GM06990 (cell line): ENCODE data around the gene NHLRC2.
"Not testable (repeated sequence)": the region's sequence is repeated elsewhere in the genome, so short reads cannot be mapped to it uniquely, and the experiment has no call there.

Source experiments
- DNase-seq: peaks from one replicate; pipeline ENCODE4 v3.0.0-alpha.2; 2011; ENCODE audit not compliant: insufficient read length; ENCODE audit errors: extremely low read depth
- H3K27me3 ChIP-seq: replicated peaks from 2 replicates; pipeline ENCODE4 v1.6.0; 2011; ENCODE audit warnings: low read length; ENCODE audit not compliant: control insufficient read depth, insufficient read depth
- H3K36me3 ChIP-seq: 2 replicates; pipeline ENCODE4 v1.5.1; 2011; ENCODE audit warnings: low read length; ENCODE audit not compliant: control insufficient read depth, insufficient read depth
- H3K4me3 ChIP-seq: replicated peaks from 2 replicates; pipeline ENCODE4 v1.5.1; 2011; ENCODE audit warnings: low read depth, mild to moderate bottlenecking, control low read depth, low read length
- TF ChIP-seq, protein P1 (sequence below): IDR thresholded peaks from 2 replicates; pipeline ENCODE4 v1.5.1; 2011; ENCODE audit warnings: low read length, control low read depth, mild to moderate bottlenecking, inconsistent platforms; ENCODE audit not compliant: insufficient read depth, poor library complexity, severe bottlenecking

NHLRC2 gene

GRCh38 chr10:113941140-113941539, 86.7 kb downstream of the NHLRC2 start:
- Histone ChIP-seq H3K36me3 (no peaks in the 10 kb centered on the region), H3K4me3 (no peak overlapping the region), H3K27me3 (no peaks in the 10 kb centered on the region)
- no peak for DNase-seq
- TF ChIP-seq, protein P1, sequence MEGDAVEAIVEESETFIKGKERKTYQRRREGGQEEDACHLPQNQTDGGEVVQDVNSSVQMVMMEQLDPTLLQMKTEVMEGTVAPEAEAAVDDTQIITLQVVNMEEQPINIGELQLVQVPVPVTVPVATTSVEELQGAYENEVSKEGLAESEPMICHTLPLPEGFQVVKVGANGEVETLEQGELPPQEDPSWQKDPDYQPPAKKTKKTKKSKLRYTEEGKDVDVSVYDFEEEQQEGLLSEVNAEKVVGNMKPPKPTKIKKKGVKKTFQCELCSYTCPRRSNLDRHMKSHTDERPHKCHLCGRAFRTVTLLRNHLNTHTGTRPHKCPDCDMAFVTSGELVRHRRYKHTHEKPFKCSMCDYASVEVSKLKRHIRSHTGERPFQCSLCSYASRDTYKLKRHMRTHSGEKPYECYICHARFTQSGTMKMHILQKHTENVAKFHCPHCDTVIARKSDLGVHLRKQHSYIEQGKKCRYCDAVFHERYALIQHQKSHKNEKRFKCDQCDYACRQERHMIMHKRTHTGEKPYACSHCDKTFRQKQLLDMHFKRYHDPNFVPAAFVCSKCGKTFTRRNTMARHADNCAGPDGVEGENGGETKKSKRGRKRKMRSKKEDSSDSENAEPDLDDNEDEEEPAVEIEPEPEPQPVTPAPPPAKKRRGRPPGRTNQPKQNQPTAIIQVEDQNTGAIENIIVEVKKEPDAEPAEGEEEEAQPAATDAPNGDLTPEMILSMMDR, result no peak

DNA sequence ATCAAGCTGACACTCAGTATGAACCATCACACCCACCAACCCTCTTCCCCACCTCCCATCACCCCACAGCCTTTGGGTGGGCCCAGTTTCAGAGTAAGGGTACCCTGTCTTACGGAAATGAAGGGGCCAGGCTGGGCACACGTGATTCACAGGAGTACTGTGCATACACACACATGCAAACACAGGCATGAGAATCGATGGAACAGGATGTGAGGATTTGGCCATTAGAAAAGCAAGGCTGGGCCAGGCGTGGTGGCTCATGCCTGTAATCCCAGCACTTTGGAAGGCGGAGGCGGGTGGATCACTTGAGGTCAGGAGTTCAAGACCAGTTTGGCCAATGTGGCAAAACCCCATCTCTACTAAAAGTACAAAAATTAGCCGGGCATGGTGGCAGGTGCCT, 88.7 kb downstream of the NHLRC2 start:
- DNase-seq, H3K27me3 ChIP-seq, H3K4me3 ChIP-seq, H3K36me3 ChIP-seq: not testable (repeated sequence)

DNA sequence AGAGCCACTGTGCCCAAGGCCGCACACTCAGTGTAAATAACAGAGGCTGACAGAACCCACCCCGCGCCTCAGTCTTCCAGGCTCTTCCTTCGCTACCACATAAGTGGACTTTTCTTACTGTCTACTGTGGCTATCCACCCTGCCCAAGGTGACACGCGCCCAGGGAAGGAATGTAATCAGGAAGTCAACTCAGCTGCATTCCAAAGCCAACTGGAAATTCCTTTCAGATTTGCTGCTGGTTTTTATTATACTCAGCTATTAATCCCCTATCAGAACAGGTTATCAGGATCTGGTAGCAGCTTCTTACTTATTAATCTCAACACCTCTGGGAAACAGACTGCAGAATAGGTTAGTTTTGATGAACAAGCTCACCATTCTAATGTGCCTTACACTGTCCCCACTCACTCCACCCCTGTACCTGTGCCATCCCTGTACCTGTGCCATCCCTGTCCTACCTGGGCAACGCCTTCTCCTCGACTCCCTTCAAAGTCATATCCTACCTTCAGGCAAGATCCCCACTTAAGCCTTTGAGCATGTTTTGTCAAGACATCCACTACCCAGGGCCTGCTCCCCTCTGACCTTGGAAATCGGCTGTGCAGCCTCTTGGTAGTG, 90.7 kb downstream of the NHLRC2 start:
- DNase-seq, result no peak
- Histone ChIP-seq H3K4me3 (no peak overlapping the region), H3K27me3 (no peaks in the 10 kb centered on the region), H3K36me3 (no peaks in the 10 kb centered on the region)
- TF ChIP-seq, protein P1, result no peak

DNA sequence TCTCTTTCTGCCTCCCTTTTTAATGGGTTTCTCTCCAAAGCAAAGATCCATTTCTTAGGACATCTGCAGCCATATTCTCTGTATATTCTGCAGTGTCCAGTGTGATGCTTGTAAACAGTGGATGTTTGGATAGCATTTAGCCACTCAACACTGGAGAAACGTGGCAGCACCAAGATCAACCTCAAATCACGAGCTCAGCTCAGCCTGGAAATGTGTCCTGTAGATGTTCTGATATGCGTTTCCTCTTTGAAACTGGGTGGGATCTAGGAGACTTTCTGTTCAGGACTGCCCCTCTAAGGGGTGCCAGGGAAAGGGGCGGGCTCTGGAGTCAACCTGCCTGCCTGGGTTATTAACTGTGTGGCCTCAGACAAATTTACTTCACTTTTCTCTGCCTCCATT, 91.2 kb downstream of the NHLRC2 start:
- no peaks in the 10 kb centered on the region for H3K36me3 ChIP-seq
- no peak overlapping the region for H3K4me3 ChIP-seq
- H3K27me3 ChIP-seq, result no peaks in the 10 kb centered on the region
- TF ChIP-seq, protein P1, result no peak
- no peak for DNase-seq

DNA sequence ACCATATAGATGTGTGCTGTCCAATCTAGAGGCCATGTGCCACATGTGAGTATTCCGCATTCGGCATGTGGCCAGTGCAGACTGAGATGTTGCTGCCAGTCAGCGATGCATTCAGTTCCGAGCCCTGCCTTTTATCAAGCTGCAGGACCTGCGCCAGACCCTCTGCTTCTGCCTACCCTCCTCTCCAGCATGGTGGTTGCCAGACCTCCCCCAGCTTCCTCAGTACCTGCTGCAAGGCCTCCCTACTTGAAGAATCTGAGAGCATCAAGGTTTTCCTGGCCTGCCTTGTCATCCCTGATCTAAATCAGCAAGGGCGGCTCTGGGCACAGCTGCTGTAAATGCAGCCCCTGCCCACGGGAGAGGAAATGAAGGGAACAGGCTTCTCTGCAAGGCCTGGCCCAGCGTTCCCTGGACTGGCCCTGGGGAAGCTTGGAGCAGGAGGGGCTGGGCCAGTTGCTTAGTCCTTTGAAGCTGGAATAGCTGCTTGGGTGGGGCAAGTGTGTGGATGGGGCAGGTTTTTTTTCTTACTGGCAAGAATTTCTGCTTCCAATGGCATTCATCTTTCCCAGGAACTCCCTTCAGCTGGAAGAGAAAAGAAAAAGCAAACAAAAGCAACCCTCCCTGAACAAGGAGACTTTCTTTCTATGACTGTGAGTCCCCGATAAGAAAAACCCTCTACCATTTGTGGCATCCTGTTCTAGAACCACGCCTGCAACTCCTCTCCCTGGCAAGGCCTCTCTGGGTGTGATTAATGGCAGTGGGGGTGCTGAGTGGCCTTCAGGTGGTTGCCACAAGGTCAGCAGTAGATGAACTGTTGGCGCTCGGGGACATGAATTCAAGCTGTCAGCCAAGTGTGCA, 93.0 kb downstream of the NHLRC2 start:
- Histone ChIP-seq H3K27me3 (no peaks in the 10 kb centered on the region), H3K4me3 (no peak overlapping the region), H3K36me3 (no peaks in the 10 kb centered on the region)
- TF ChIP-seq, protein P1, result no peak
- DNase-seq, result no peak

DNA sequence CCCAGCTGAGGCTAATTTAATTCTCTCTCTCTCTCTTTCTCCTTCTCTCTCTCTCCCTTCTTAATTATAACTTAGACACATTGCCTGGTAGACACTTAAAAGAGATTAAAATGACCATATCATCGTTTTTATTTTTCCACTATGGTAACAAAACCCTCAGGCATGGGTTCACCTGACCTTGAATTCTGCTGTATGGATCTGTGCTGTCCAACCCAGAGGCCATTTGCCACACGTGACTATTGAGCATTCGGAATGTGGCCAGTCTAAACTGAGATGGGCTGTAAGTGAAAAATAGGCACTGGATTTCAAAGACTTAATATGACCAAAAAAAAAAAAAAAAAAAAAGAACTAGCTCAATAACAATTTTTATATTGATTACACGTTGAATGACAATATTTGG, 93.6 kb downstream of the NHLRC2 start:
- no peak for DNase-seq
- no peak overlapping the region for H3K4me3 ChIP-seq
- TF ChIP-seq, protein P1, result no peak
- H3K36me3 ChIP-seq, result no peaks in the 10 kb centered on the region
- no peaks in the 10 kb centered on the region for H3K27me3 ChIP-seq
